ENCODE results near the gene PATJ.

DNA sequence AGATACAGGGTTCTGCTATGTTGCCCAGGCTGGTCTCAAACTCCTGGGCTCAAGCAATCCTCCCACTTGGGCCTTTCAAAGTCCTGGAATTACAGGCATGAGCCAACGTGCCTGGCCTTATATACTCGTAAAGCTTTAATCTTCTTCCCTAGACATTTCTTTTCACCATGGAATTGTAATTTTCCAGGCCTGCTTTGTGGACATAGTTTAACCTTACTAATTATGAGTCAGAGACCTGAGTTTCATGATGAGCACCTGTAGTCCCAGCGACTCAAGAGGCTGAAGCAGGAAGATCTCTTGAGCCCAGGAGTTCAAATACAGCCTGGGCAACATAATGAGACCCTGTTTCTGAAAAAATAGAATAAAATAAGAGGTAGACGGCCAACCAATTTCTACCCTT, 12.3 kb downstream of the PATJ start:
- TF ChIP-seq, protein P1, sequence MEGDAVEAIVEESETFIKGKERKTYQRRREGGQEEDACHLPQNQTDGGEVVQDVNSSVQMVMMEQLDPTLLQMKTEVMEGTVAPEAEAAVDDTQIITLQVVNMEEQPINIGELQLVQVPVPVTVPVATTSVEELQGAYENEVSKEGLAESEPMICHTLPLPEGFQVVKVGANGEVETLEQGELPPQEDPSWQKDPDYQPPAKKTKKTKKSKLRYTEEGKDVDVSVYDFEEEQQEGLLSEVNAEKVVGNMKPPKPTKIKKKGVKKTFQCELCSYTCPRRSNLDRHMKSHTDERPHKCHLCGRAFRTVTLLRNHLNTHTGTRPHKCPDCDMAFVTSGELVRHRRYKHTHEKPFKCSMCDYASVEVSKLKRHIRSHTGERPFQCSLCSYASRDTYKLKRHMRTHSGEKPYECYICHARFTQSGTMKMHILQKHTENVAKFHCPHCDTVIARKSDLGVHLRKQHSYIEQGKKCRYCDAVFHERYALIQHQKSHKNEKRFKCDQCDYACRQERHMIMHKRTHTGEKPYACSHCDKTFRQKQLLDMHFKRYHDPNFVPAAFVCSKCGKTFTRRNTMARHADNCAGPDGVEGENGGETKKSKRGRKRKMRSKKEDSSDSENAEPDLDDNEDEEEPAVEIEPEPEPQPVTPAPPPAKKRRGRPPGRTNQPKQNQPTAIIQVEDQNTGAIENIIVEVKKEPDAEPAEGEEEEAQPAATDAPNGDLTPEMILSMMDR (IDR thresholded peaks at IDR 0.05), result no peak
- TF ChIP-seq POLR2A (IDR thresholded peaks at IDR 0.05), result no peak

All from esophagus squamous epithelium (tissue), 4 donors.